Measurements from ENCODE around the gene PPP1CA.
A peak's percentile ranks its signal among the peaks of the same experiment; 100 is the strongest.

The PPP1CA gene

DNA sequence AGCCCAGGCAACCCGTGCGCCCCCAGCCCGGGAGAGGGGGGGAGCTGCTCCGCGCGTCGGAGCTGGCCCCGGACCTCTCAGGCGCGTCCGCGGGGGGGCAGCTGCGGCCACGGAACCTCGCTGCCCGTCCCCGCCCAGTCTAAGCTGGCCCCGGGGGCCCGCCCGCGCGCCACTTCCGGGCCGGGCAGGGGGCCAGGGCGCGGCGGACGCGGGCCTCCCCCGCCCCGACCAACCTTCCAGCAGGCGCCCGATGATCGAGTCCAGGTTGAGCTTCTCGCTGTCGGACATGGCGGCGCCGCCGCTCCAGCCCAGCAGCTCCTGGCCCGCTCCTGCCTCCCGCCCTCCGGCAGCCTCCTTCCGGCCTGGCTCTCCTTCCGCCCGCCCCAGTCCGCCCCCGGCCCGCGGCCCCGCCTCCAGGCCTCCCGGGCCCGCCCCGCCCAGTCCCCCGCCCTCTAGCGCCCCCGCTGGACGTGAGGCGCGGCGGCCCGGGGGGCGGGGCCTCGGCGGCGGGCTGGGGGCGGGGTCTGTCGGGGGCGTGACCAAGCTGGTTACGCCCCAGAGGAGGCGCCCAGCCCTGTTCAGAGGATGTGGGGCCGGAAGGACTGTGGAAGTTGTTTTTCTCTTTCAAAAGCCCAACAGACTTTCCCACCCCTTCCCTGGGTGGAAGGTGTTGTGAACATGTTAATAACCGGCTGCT is at the start of gene PPP1CA:
Gene PPP1CA (minus strand): TSS at position 364 of the 697 bp plus-strand sequence. CDS start 76 bp downstream, at position 288.
- DNase-seq (ENCODE audit: low read depth in 2 of 2): peak; percentile 92 to 94

DNA sequence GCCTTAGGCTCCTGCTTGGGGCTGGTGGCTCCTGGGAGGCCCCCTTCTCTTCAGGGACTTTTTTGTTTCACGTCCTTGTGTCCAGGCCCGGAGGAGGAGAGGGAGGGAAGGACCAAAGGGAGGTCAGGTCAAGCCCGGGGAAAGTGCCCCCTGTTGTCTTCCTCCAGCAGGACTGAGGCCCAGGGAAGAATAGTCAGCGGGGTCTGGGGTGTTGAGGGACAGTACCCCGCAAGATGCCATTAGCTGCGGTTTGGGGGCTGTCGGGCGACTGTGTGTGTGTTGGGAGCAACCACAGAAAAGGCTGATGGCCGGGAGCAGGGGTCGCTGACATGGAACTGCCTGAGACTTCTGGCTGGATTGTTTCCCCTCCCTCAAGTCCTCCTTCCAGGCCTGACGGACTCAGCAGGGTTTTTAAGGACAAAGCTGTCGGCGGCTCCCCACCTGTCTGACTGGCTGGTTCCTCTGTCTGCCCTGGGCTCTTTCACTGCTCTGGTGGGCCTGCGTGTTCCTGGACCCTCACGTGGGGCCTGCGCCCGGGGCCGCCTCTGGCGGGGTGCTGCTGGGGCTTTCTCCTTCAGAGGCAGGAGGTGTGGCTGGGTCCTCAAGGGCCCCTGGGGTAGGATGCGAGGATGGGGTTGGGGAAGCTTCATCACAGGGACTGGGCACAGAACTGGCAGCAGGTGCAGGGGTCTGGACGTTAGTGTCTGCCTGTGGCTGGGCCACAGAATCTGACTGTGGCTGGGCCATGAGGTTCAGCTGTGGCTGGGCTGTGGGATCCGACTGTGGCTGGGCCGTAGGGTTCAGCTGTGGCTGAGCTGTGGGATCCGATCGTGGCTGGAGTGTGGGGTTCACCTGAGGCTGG is 49.4 kb upstream of the PPP1CA start:
- DNase-seq (ENCODE audit: low read depth in 2 of 2): no peak

DNA sequence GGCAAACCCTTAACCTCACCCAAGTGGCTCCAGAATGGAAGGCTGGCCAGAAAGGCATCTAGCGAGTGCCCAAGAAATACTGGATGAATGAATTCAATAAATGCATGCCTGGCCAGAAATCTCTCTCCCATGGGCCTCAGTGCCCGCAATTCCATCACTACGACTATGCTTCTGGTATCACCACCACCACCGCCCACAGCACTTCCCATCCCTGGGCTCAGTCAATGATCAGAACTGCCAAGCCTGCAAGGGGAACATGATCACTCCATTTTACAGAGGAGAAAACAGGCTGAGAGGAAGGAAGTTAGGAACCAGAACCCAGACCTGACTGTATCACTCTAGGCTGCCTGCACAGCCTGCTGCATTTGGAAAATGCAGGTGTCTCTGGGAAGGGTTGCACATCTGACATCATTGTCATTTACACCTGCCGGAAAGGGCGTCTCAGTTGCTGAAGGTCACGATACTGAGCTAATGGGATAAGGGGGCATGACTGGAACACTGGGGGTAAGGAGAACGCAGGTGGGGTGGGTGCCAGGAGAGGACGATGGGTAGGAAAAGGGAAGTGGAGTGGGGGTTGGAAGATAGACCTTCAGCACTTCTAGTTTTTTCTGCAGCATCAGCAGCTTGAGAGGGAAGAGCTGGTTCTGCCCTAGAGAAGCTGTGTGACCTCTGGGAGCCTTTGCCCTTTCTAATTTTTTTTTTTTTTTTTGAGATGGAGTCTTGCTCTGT is 47.6 kb upstream of the PPP1CA start:
- no peak for DNase-seq (ENCODE audit: low read depth in 2 of 2)

DNA sequence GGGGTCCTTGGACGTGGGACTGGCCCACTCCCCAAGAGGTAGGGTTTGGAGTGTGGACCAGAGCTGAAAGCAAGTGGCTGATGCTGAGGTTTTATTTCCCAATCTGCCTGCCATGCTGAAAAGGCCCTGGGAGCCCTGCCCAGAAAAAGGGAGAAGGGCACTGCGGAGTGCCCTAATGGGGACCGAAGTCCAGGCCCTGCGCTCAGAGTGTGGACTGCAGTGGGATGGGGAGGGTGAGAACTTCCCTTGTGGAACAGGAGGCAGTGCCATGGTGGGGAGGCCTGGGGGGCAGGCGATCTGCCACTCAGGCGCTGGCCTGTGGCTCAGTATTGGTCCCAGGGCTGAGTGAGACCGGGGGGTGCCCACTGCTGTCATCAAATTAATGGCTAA is 46.6 kb upstream of the PPP1CA start:
- no peak for DNase-seq (ENCODE audit: low read depth in 2 of 2)

DNA sequence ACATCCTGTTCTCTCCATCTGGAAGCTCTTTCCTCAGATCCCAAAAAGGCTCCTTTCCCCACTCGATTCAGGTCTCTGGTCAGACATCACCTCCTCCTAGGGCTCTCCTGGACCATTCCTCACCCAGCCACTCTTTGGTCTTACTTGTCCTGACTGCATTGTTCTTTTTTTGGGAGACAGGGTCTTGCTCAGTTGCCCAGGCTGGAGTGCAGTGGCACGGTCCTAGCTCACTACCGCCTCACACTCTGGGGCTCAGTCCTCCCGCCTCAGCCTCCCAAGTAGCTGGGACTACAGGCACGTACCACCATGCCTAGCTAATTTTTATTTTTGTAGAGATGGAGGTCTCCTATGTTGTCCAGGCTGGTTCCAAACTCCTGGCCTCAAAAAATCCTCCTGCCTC is 43.9 kb upstream of the PPP1CA start:
- DNase-seq (ENCODE audit: low read depth in 2 of 2): no peak

DNA sequence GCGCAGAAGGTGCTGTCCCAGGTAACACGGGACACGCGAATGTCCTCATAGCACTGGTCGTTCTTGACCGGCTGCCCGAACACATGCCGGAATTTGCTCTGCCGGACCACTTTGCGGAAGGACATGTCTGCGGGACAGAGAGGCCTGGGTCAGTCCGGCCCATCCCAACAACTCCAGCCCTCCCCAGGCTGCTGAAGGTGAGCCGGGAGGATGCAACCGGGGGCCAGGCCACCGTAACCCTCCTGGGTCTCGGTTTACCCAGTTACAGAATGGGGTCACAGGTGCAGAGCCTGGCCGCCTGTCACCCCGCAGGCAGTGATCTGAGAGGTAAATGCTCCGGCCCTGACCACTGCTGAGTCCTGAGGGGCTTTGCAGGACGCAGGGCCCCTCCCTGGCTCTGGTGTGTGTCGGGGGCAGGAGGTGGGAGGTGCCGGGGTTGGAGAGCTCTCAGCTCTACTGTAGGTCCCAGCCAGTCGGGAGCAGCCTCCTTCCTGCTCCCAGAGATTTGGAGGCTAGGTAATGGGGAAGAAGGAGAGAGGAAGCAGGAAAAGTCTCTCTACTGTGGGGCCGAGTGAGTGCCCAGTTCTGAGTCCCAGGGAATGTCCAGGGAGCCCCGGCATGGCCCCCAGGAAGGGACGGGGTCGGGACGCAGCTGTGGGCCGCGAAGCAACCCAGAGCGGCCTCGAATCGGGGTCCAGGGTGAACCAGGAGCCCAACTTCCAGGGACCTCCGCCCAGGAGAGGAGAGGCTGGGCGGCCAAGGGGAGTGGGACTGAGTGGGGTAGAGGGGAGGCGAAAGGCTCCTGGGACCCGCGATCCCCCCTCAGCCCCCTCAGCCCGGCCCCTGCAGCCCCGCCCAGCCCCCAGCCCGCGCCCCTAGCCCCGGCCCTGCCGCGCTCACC is 41.1 kb upstream of the PPP1CA start:
- no peak for DNase-seq (ENCODE audit: low read depth in 2 of 2)

DNA sequence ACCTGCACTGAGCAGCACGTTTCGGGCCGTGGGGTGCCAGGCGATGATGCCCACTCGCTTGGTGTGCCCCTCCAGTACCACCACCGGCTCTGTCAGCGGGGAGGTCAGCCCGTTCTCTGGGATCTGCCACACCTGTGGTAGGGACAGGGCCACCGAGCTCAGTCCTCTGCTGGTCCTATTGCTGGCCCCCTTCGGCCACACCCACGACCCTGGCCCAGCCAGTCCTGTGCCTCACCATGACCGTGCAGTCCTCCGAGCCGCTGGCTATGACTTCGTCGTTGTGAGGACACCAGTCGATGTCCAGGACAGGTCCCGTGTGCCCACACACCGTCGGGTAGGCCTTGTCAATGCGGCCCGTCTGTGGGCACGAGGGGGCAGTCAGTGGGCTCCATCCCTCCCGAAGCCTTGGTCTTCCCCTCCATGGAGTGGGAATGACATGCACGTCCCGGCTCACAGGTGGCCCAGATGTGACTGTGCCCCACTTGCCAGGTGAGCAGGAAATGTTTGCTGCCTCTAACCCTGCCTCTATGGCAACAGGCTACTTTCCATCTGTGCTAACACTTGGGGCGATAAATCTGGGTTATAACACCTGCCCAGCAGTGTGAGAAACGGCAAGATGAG is 40.2 kb upstream of the PPP1CA start:
- DNase-seq (ENCODE audit: low read depth in 2 of 2): no peak

DNA sequence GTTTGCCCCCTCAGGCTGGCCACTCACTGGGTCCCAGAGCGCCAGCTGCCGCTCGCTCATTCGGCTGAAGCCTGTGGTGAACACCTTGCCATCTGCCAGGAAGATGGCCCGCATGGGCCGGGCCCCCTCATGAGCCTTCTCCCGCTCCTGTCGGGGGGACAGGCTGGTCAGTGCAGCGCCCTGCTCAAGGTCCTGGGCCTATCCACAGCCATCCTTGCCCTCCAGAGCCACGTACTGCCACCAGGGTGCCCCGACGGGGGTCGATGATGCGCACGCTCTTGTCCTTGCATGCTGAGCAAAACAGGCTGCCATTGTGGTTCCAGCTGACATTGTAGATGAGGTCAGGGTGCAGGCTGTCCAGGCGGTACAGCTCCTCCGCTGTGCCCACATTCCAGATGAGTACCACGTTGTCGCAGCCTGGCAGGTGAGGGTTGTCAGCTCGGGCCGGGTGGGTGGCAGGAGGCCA is 39.5 kb upstream of the PPP1CA start:
- DNase-seq (ENCODE audit: low read depth in 2 of 2): no peak

DNA sequence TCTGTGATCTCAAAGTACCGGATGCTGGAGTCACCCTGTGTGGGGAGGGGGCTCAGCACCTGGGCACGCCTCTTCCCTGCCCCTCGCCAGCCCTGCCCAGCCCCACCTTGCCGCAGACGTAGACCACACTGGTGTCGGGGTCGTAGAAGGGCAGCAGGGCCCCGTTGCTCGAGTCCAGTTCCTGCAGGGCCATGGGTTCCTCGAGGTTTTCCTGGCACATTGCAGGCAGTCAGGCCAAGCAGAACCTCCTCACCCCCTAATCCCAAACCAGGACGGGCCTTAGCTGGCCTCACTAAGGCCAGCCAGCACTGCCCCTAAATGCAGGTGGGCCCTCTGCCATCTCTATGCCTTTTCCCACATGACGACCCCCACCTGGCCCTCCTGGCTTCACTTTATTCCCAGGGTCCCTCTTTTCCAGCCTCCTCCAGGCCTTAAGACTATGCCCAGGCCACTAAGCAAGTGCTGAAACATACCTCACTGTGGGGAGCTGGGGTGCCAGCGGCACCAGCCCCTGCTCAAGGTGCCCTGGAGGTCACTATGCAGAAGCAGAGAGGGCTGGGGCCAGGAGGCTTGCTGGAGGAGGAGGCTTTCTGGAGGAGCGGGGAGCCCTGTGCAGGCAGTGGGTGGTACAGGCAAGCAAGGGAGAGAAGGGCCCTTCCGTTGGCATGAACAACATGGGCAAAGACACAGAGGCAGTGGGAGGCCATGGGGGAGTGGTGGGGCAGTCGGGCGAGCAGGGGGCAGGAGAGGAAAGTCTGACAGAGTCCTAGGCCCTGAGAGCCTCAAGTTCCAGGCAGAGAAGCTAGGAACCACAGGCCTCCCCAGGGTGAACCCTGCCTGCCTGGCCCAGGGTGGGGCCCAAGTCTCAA is 38.8 kb upstream of the PPP1CA start:
- no peak for DNase-seq (ENCODE audit: low read depth in 2 of 2)

DNA sequence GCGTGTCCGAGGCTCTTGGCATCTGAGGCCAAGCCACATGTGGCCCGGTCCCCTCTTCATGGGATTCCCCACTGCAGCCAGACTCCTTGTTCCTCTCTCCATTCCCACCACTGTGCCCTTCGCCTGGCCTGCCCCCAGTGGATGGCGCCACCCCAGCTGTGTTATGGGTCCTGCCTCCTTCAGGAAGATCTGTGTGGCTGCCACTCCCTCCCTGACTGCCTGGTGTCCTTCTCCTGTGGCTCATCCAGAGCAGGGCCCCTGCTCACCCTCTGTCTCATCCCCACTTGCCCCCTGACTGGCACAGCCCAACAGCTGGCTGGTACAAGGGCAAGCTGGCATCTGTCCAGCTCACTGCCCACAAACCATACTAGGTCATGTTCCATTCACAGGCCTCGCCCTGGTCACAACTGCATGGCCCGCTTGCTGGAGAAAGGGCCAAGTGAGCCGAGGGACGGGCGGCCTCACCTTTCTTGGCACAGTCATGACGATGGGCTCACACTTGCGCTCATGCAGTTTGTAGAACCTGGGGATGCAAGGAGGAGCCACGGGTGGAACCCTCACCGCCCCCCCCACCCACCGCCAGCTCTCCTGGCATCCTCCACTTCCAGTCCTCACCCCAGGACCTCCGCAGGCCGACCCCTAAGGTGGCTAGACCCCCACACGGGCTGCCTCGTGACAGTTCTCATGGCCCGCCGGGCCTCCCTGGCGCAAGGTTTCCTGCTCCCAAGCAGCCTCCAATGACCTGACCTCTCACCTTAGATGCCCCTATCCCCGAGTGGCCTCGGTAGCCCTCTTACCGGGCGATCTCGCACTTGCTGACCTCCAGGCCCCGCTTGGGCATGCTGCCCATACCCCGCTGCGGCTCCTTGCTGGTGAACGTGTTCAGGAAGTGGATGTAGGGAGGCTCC is 37.9 kb upstream of the PPP1CA start:
- DNase-seq (ENCODE audit: low read depth in 2 of 2): no peak

DNA sequence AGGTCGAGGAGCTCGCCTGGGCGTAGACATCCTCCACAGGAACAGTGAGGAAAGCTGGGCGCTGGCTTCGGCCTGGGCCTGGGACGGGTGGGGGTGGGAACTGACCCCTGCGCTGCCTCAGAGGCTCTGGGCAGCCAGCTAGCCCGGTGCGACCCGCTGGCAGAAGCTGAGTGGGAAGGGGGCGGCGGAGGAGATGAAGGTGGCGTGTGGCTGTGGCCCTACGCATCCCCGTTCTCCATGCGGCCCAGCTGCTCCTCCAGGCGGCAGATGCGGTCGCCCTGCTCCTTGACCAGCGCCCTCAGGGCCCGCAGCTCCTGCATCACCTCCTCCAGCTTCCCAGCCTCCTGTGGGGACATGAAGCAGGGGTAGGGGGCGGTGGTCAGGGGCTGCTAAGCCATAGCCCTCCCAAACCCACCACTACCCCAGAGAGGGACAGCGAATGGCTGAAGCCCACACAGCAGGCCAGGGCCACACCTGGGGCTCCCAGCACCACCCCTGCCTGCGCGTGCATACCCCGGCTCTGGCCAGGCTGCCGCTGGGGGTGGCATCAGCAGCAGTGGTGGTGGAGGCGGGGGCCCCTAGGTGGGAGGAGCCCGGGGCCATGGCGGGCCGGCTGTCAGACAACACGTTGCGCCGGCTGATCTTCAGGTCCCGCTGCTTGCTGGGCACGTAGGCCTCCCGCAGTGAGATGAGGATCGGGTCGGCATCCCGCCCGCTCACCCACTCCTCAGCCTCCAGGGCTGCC is 36.7 kb upstream of the PPP1CA start:
- peak; percentile 56 to 72 for DNase-seq (ENCODE audit: low read depth in 2 of 2)

DNA sequence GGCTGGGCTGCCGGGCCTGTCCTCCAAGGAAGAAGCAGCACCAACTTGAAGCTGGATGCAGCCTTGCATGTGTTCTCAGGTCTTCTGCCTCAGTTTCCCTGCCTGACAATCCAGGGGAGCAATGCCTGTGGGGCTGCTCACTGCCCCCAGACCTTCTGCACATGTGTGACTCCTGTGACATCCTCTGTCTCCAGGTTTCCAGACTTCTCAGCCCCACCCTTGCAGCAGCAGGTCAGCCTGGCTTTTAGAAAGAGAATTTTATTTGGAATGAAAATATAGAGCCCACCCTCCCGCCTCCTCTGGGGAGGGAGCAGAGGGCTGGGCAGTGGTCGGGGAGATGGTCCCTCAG is 36.1 kb upstream of the PPP1CA start:
- DNase-seq (ENCODE audit: low read depth in 2 of 2): no peak

DNA sequence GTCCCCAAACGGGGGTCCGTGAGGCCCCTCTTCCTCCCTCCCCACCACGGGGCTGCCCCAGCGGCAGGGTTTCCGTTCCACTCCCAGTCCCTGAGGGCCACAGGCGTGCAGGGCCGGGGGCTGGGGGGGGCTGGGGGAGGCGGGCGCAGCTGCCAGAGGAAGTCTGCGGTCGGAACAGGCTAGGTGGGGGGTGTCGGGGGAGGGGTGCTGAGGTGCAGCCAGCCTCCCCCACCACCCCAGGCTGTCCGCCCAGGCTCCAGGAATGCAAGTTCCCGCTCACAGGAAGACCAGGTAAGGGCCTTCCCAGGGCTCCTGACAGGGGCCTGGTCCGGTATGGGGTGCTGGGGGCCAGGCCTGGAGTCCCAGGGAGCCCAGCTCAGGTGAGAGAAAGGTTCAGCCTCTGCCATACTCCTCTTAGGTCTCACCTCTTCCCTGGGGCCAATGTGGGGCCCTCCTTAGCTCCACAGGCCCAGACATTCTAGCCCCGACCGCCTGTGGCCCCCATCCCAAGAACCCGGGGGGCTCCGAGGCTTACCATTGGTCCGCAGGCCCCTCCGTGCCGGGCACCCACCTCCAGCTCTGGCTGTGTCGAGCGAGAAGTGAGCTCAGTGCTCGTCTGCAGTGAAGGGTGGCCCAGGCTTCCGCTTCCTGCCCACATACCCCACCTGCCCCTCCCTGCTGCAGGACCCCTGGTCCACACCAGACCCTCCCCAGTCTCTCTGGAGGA is 35.6 kb upstream of the PPP1CA start, which contains the start of gene PTPRCAP:
Gene PTPRCAP (minus strand): TSS at position 601 of the 727 bp plus-strand sequence. CDS start 63 bp downstream, at position 538.
- DNase-seq (ENCODE audit: low read depth in 2 of 2): peak; percentile 66 to 70

DNA sequence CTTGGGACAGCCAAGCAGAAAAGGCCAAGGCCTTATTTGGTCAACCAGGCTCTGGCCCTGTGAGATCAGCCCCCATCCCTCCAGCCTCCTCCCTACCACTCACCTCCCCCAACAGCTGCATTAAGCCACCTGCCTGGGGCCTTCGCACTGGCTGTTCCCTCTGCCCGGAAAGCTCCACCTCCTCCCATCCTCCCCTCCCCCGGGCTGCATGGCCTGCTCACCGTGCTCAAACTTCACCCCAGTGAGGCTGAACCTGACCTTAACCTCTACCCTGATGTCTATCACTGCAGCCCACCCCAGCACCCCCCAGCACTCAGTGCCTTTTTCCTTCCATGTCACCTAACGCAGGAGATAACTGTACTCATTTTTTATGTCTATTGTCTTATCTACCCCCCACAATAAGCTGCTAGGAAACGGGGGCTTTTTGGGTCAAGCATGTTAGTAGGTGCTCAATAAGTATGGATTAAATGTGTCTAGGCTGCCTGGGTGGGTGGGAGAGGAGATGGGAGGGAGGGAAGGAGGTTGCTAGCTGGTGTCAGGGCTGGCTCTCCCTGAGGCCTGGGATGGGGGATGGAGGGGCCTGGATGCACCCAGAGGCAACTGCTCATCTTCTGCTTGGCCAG is 34.9 kb upstream of the PPP1CA start:
- peak; percentile 49 to 68 for DNase-seq (ENCODE audit: low read depth in 2 of 2)

DNA sequence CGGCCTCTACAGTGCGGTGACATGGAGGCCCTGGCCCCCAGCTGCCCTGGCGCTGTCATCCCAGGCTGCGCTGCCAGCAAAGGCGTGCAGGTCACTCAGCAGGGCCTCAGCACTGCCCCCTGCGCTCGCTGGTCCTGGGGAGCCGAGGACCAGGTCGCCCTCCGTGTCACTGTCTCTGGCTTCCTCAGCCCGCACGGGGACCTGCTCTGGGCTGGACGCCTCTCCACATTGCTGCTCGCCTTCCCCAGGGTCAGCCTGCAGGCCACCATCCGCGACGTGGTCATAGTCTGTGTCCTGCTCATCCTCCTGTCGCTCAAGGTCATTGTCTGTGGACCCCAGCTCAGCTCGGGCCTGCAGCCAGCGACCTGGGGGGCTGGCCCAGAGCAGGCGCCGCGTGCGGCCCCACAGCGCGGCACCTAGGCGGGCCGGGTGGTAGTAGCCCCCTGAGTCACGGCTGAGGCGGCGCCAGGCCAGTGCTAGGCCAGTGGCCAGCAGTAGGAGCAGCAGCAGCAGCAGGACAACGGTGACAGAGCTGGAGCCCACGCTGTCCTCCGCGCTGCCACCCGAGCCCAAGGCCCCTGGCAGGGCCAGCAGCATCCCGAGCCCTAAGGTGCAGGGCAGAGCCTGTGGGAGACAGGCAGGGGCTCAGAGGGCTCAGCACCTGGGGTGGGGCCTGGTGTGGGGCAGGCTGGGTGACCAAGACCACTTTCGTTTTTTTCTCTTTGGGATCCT is 34.2 kb upstream of the PPP1CA start:
- no peak for DNase-seq (ENCODE audit: low read depth in 2 of 2)

DNA sequence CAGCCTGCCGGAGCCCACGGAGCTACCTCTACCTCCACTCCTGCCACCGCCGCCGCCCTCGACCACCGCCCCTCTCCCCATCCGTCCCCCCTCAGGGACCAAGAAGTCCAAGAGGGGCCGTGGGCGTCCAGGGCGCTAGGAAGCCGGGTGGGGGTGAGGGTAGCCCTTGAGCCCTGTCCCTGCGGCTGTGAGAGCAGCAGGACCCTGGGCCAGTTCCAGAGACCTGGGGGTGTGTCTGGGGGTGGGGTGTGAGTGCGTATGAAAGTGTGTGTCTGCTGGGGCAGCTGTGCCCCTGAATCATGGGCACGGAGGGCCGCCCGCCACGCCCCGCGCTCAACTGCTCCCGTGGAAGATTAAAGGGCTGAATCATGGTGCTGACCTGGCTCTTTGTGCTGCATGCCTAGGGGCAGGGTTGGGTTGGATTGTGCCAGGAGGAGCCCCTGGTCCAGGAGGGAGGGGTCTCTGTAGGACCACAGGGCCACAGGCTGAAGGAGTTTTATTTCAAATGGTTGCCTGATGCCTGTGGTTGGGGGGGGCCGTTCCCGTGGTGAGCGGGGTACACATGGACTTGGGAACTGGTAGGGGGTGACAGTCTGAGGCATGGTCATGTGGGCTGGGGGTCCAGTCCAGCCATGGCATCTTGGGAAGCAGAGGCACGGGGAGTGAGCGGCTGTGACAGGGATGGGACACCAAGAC is 33.5 kb upstream of the PPP1CA start:
- no peak for DNase-seq (ENCODE audit: low read depth in 2 of 2)

Measured in stimulated activated CD4-positive, alpha-beta T cell treated with anti-CD3 and anti-CD28 coated beads, Interleukin-1b, Interleukin-23, amount 100 ng/mL, for 4 hours (primary cell).